HCT116 (cell line): Measurements from ENCODE around the gene BCL11A.

Source experiments
- CEBPB ChIP-seq: IDR thresholded peaks from 2 replicates; pipeline ENCODE4 v1.6.1; 2012; ENCODE audit warnings: low read depth
- EZH2 ChIP-seq: fragments of 200-600 bp; sonication (generic); IDR thresholded peaks from 2 replicates; pipeline ENCODE4 v1.6.1; 2017; ENCODE audit warnings: antibody characterized with exemption, mixed run types
- POLR2A ChIP-seq: IDR thresholded peaks from 2 replicates; pipeline ENCODE4 v1.7.0; 2011; ENCODE audit warnings: borderline replicate concordance; ENCODE audit not compliant: insufficient read depth, insufficient read length; ENCODE audit errors: extremely low read depth
- POLR2AphosphoS5 ChIP-seq: IDR thresholded peaks from 2 replicates; pipeline ENCODE4 v1.6.1; 2011; ENCODE audit warnings: mild to moderate bottlenecking, low read depth, low read length, moderate library complexity
- RAD21 ChIP-seq: IDR thresholded peaks from 2 replicates; pipeline ENCODE4 v1.6.1; 2012; ENCODE audit warnings: low read depth, mild to moderate bottlenecking
- REST ChIP-seq: IDR thresholded peaks from 2 replicates; pipeline ENCODE4 v1.6.1; 2012; ENCODE audit warnings: low read depth
- ZFX ChIP-seq: fragments of 450-650 bp; IDR thresholded peaks from 2 replicates; pipeline ENCODE4 v1.6.1; 2017
- TF ChIP-seq, protein P1 (sequence below), 3 experiments: fragments of 200-600 bp in 1 of 3; sonication (generic) in 1 of 3; IDR thresholded peaks in 2 of 3; conservative IDR thresholded peaks in 1 of 3; 2 replicates each; pipeline ENCODE4 v1.5.1; 2012 to 2017; ENCODE audit warnings: low read depth in 2 of 3, low read length in 2 of 3, antibody characterized with exemption in 1 of 3, borderline replicate concordance in 1 of 3, control low read depth in 1 of 3, mild to moderate bottlenecking in 1 of 3, mixed read lengths in 1 of 3, mixed run types in 1 of 3, moderate library complexity in 1 of 3; ENCODE audit not compliant: insufficient read depth in 1 of 3

- TF ChIP-seq ZFX (no peak), RAD21 (no peak), CEBPB (no peak), POLR2A (no peak), EZH2 (no peak), REST (no peak), POLR2AphosphoS5 (no peak)
- TF ChIP-seq, protein P1, sequence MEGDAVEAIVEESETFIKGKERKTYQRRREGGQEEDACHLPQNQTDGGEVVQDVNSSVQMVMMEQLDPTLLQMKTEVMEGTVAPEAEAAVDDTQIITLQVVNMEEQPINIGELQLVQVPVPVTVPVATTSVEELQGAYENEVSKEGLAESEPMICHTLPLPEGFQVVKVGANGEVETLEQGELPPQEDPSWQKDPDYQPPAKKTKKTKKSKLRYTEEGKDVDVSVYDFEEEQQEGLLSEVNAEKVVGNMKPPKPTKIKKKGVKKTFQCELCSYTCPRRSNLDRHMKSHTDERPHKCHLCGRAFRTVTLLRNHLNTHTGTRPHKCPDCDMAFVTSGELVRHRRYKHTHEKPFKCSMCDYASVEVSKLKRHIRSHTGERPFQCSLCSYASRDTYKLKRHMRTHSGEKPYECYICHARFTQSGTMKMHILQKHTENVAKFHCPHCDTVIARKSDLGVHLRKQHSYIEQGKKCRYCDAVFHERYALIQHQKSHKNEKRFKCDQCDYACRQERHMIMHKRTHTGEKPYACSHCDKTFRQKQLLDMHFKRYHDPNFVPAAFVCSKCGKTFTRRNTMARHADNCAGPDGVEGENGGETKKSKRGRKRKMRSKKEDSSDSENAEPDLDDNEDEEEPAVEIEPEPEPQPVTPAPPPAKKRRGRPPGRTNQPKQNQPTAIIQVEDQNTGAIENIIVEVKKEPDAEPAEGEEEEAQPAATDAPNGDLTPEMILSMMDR (IDR thresholded peaks at IDR 0.05 in 2 of 3, conservative IDR thresholded peaks at IDR 0.05 in 1 of 3; ENCODE audit: borderline replicate concordance in 1 of 3, insufficient read depth in 1 of 3, low read depth in 2 of 3, low read length in 2 of 3) = no peak
Measured at GRCh38 chr2:60522462-60522861, 31.0 kb downstream of the BCL11A start.
